ENCODE results near the gene ELMO3. TPM values are rescaled to one million over a fixed set of nuclear protein-coding genes. Genes with fewer than 3 reads are reported as not detected.

Gene ELMO3
- total and polyA plus RNA-seq, 2 of the 13 experiments (the other 11 are each of a cell fraction or from before 2014, with no cell fraction given): 2.6 to 4.0 TPM

DNA sequence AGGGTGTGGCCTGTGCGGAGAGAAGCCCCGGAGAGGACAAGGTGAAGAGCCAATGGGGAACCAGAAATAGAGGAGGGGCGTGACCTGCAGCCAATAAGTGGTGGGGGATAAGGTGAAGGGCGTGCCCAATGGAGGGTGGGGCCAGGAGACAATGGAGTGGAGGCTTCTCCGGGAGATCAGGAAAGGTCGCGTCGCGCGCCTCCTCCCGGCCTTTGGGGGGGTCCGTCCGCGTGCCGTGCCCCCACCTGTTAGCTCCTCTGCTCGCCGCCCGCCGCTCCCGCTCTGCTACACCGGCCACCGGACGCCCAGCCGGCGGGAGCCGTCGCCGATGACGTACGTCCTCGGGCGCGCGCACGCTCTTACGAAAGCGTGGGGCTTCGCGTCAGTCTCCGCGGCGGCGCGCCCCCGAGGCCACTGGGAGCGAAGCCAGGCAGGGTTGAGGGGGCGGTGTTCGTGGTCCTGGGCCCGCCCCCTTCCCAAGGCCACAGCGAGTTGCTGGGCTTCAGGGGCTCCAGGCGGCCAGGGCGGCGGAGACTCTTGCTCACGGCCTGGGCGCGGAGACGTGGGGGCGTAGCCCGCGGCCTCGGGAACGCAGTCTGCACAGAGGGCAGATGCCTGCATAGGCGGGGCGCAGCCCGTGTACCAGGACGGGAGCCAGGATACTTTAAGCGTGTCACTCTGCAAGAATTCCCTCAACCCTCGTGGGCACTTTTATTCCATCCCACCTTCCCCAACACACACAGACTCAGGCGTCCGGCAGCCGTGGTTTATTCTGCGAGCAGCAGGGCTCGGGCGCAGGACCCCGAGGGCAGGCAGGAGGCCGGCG lies 15.1 kb upstream of the ELMO3 start, which contains the start of gene MATCAP1 (continued):
- TF ChIP-seq, protein P1, sequence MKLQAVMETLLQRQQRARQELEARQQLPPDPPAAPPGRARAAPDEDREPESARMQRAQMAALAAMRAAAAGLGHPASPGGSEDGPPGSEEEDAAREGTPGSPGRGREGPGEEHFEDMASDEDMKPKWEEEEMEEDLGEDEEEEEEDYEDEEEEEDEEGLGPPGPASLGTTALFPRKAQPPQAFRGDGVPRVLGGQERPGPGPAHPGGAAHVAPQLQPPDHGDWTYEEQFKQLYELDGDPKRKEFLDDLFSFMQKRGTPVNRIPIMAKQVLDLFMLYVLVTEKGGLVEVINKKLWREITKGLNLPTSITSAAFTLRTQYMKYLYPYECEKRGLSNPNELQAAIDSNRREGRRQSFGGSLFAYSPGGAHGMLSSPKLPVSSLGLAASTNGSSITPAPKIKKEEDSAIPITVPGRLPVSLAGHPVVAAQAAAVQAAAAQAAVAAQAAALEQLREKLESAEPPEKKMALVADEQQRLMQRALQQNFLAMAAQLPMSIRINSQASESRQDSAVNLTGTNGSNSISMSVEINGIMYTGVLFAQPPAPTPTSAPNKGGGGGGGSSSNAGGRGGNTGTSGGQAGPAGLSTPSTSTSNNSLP (IDR thresholded peaks at IDR 0.05; ENCODE audit: low read depth, low read length): no peak
- TF ChIP-seq LCORL (IDR thresholded peaks at IDR 0.05) (no peak), LCORL (CRISPR knock-in tag; IDR thresholded peaks at IDR 0.05) (peak; percentile 92), RORA (CRISPR knock-in tag; IDR thresholded peaks at IDR 0.05) (no peak), TCF12 (IDR thresholded peaks at IDR 0.05) (no peak), TCF12 (CRISPR knock-in tag; IDR thresholded peaks at IDR 0.05) (0 out of 2 replicates have a peak, but pooled peaks have one; percentile 73), FLYWCH1 (CRISPR knock-in tag; IDR thresholded peaks at IDR 0.05) (no peak), ZNF331 (CRISPR knock-in tag; IDR thresholded peaks at IDR 0.05) (peak; percentile 59; the same call in 1 of the 2 replicates), EED (CRISPR knock-in tag; IDR thresholded peaks at IDR 0.05) (no peak), ZNF138 (CRISPR knock-in tag; IDR thresholded peaks at IDR 0.05; ENCODE audit: low read depth) (peak; percentile 73; the same call in 1 of the 2 replicates), SRY (CRISPR knock-in tag; IDR thresholded peaks at IDR 0.05) (peak; percentile 45; the same call in 1 of the 2 replicates), MYC (CRISPR knock-in tag; IDR thresholded peaks at IDR 0.05; ENCODE audit: borderline replicate concordance) (peak; percentile 80), PAWR (CRISPR knock-in tag; IDR thresholded peaks at IDR 0.05; ENCODE audit: borderline replicate concordance) (0 out of 2 replicates have a peak, but pooled peaks have one; percentile 38), ZNF501 (CRISPR knock-in tag; IDR thresholded peaks at IDR 0.05) (peak; percentile 88), ZNF549 (CRISPR knock-in tag; IDR thresholded peaks at IDR 0.05) (no peak), HNRNPH1 (optimal IDR thresholded peaks at IDR 0.05; ENCODE audit: low read depth, low read length) (no peak), ZNF780A (CRISPR knock-in tag; IDR thresholded peaks at IDR 0.05) (no peak), MBD4 (IDR thresholded peaks at IDR 0.05; ENCODE audit: borderline replicate concordance, low read length) (no peak)
- TF ChIP-seq, protein P2, sequence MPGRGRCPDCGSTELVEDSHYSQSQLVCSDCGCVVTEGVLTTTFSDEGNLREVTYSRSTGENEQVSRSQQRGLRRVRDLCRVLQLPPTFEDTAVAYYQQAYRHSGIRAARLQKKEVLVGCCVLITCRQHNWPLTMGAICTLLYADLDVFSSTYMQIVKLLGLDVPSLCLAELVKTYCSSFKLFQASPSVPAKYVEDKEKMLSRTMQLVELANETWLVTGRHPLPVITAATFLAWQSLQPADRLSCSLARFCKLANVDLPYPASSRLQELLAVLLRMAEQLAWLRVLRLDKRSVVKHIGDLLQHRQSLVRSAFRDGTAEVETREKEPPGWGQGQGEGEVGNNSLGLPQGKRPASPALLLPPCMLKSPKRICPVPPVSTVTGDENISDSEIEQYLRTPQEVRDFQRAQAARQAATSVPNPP (CRISPR knock-in tag; IDR thresholded peaks at IDR 0.05): no peak
- TF ChIP-seq, protein P3, sequence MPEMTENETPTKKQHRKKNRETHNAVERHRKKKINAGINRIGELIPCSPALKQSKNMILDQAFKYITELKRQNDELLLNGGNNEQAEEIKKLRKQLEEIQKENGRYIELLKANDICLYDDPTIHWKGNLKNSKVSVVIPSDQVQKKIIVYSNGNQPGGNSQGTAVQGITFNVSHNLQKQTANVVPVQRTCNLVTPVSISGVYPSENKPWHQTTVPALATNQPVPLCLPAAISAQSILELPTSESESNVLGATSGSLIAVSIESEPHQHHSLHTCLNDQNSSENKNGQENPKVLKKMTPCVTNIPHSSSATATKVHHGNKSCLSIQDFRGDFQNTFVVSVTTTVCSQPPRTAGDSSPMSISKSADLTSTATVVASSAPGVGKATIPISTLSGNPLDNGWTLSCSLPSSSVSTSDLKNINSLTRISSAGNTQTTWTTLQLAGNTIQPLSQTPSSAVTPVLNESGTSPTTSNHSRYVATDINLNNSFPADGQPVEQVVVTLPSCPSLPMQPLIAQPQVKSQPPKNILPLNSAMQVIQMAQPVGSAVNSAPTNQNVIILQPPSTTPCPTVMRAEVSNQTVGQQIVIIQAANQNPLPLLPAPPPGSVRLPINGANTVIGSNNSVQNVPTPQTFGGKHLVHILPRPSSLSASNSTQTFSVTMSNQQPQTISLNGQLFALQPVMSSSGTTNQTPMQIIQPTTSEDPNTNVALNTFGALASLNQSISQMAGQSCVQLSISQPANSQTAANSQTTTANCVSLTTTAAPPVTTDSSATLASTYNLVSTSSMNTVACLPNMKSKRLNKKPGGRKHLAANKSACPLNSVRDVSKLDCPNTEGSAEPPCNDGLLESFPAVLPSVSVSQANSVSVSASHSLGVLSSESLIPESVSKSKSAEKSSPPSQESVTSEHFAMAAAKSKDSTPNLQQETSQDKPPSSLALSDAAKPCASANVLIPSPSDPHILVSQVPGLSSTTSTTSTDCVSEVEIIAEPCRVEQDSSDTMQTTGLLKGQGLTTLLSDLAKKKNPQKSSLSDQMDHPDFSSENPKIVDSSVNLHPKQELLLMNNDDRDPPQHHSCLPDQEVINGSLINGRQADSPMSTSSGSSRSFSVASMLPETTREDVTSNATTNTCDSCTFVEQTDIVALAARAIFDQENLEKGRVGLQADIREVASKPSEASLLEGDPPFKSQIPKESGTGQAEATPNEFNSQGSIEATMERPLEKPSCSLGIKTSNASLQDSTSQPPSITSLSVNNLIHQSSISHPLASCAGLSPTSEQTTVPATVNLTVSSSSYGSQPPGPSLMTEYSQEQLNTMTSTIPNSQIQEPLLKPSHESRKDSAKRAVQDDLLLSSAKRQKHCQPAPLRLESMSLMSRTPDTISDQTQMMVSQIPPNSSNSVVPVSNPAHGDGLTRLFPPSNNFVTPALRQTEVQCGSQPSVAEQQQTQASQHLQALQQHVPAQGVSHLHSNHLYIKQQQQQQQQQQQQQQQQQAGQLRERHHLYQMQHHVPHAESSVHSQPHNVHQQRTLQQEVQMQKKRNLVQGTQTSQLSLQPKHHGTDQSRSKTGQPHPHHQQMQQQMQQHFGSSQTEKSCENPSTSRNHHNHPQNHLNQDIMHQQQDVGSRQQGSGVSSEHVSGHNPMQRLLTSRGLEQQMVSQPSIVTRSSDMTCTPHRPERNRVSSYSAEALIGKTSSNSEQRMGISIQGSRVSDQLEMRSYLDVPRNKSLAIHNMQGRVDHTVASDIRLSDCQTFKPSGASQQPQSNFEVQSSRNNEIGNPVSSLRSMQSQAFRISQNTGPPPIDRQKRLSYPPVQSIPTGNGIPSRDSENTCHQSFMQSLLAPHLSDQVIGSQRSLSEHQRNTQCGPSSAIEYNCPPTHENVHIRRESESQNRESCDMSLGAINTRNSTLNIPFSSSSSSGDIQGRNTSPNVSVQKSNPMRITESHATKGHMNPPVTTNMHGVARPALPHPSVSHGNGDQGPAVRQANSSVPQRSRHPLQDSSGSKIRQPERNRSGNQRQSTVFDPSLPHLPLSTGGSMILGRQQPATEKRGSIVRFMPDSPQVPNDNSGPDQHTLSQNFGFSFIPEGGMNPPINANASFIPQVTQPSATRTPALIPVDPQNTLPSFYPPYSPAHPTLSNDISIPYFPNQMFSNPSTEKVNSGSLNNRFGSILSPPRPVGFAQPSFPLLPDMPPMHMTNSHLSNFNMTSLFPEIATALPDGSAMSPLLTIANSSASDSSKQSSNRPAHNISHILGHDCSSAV (CRISPR knock-in tag; IDR thresholded peaks at IDR 0.05; ENCODE audit: borderline replicate concordance): no peak; the same call in 1 of the 2 replicates

Measured in HepG2 (cell line).